ENCODE results near the gene KCTD2.
A peak's percentile ranks its signal among the peaks of the same experiment; 100 is the strongest.

Gene KCTD2

GRCh38 chr17:75099881-75100595 lies 53.0 kb downstream of the KCTD2 start:
- no peak for DNase-seq (ENCODE audit: low read depth in 2 of 2)

- no peak for DNase-seq (ENCODE audit: low read depth in 2 of 2)
Observed at GRCh38 chr17:75102385-75102821, 55.4 kb downstream of the KCTD2 start.

- no peak for DNase-seq (ENCODE audit: low read depth in 2 of 2)
Observed at GRCh38 chr17:75103601-75104554, 56.9 kb downstream of the KCTD2 start.

GRCh38 chr17:75105126-75106080 lies 58.4 kb downstream of the KCTD2 start:
- DNase-seq (ENCODE audit: low read depth in 2 of 2) = no peak

GRCh38 chr17:75108193-75108592 lies 61.2 kb downstream of the KCTD2 start:
- no peak for DNase-seq (ENCODE audit: low read depth in 2 of 2)

GRCh38 chr17:75109046-75109406 lies 62.0 kb downstream of the KCTD2 start:
- DNase-seq (ENCODE audit: low read depth in 2 of 2) = no peak

GRCh38 chr17:75109407-75110233 lies 62.6 kb downstream of the KCTD2 start, which contains the start of gene ARMC7:
Gene ARMC7, plus strand, starts transcription at chr17:75109969. Its CDS starts 320 bp downstream, at chr17:75110289.
- peak; percentile 88 to 92 for DNase-seq (ENCODE audit: low read depth in 2 of 2)

- no peak for DNase-seq (ENCODE audit: low read depth in 2 of 2)
Observed at GRCh38 chr17:75110234-75110937, 63.4 kb downstream of the KCTD2 start.

GRCh38 chr17:75111777-75112335 lies 64.8 kb downstream of the KCTD2 start:
- DNase-seq (ENCODE audit: low read depth in 2 of 2) = no peak

GRCh38 chr17:75113798-75114551 lies 67.0 kb downstream of the KCTD2 start:
- peak; percentile 85 to 86 for DNase-seq (ENCODE audit: low read depth in 2 of 2)

- no peak for DNase-seq (ENCODE audit: low read depth in 2 of 2)
Observed at GRCh38 chr17:75114552-75115314, 67.7 kb downstream of the KCTD2 start.

All from stimulated activated CD4-positive, alpha-beta T cell treated with anti-CD3 and anti-CD28 coated beads, Interleukin-4, amount 100 ng/mL, for 48 hours (primary cell).